ENCODE measurements around the gene NRF1. TPM values are rescaled to one million over a fixed set of nuclear protein-coding genes. Genes with fewer than 3 reads are reported as not detected.

The NRF1 gene
- polyA plus RNA-seq, 4 donors = 20.3 to 27.4 (median 22.2) TPM

DNA sequence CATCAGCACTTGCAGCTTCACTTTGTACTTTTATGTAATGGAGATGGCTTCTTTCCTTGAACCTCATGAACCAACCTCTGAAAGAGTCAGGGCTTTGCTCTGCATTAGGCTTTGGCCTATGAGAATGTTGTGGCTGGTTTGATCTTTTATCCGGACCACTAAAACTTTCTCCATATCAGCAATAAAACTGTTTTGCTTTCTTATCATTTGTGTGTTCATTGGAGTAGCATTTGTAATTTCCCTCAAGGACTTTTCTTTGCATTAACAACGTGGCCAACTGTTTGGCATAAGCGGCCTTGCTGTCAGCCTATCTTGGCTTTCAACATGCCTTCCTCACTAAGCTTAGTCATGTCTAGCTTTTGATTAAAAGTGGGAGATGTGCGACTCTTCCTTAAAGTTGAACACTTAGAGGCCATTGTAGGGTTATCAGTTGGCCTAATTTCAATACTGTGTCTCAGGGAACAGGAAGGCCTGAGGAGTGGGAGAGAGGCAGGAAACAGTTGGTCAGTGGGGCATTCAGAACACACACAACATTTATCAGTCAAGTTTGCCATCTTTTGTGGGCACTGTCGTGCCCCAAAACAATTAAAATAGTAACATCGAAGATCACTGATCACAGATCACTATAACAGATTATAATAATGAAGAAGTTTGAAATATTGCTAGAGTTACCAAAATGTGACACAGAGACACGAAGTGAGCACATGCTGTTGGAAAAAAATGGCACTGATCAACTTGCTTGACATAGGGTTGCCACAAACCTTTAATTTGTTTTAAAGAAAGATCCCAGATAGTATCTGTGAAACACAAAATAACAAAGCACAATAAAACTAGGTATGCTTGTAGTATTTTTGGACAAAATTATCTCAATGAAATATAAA is 64.7 kb downstream of the NRF1 start:
- no peak for DNase-seq (ENCODE audit: low read depth in 4 of 4, low spot score in 3 of 4)

DNA sequence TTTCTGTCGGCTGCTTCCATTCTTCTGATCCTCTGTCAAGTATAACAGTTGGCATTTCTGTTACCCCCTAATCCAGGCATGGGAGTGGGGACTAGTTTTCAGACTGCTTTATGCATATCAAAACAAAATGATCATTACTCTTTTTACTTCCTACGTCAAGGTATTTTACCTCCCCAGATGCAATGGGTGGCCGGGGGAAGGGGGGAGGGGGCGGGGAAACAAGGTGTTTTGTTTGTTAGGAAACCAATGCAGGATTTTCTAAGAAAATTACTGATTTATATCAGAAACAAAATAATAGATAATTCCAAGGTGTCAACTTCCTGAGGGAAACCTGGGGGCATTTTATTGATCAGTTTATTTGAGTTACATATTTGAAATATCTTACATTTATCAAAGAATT is 66.3 kb downstream of the NRF1 start:
- no peak for DNase-seq (ENCODE audit: low read depth in 4 of 4, low spot score in 3 of 4)

GRCh38 chr7:129678606-129679005 is 67.1 kb downstream of the NRF1 start:
- DNase-seq (ENCODE audit: low read depth in 4 of 4, low spot score in 3 of 4) = no peak

- DNase-seq (ENCODE audit: low read depth in 4 of 4, low spot score in 3 of 4) = no peak
These were observed 68.9 kb downstream of the NRF1 start for GRCh38 chr7:129680400-129680799.

DNA sequence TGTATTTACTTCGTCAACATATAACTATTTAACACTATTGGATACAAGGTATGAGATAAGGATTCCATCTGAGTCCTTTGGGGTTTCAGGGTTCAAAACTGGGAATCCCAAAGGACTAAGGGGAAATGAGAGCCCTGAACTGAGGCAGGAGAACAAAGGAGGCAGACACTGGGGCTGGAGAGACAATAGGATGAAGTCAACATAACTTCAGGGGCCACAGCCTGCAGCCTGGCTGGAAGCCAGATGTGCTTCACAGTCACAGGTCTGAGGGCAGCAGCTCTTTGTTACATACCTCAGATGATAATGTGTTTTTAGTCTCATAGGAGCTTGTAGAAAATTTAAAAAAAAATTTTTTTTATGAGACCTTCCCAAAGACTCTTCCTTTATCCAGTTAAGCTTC is 73.3 kb downstream of the NRF1 start:
- no peak for DNase-seq (ENCODE audit: low read depth in 4 of 4, low spot score in 3 of 4)

GRCh38 chr7:129686063-129686462 is 74.5 kb downstream of the NRF1 start:
- no peak for DNase-seq (ENCODE audit: low read depth in 4 of 4, low spot score in 3 of 4)

DNA sequence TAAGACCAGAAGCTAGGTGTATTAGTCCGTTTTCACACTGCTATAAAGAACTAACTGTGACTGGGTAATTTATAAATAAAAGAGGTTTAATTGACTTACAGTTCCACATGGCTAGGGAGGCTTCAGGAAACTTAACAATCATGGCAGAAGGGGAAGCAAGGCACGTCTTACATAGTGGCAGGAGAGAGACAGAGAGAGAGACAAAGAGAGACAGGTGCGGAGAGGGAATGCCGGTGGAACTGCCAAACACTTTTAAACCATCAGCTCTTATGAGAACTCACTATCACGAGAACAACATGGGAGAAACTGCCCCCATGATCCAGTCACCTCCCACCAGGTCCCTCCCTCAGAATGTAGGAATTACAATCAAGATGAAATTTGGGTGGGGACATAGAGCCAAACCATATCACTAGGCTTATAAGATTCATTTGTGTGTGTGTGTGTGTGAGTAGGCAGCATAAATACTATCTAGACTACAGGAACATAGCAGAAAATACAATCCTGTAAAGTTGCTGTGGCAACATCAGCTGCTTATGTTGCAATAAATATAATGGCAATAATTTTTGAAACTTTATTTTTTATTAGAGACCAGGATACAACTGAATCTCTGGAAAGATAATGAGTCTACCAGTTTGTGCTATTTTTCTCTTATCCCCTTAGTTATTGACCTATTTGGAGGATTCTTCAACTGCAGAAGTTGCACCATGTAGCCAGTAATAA is 77.1 kb downstream of the NRF1 start:
- no peak for DNase-seq (ENCODE audit: low read depth in 4 of 4, low spot score in 3 of 4)

- no peak for DNase-seq (ENCODE audit: low read depth in 4 of 4, low spot score in 3 of 4)
These were observed 78.6 kb downstream of the NRF1 start for GRCh38 chr7:129689995-129690581.

GRCh38 chr7:129690701-129691100 is 79.2 kb downstream of the NRF1 start:
- no peak for DNase-seq (ENCODE audit: low read depth in 4 of 4, low spot score in 3 of 4)

DNA sequence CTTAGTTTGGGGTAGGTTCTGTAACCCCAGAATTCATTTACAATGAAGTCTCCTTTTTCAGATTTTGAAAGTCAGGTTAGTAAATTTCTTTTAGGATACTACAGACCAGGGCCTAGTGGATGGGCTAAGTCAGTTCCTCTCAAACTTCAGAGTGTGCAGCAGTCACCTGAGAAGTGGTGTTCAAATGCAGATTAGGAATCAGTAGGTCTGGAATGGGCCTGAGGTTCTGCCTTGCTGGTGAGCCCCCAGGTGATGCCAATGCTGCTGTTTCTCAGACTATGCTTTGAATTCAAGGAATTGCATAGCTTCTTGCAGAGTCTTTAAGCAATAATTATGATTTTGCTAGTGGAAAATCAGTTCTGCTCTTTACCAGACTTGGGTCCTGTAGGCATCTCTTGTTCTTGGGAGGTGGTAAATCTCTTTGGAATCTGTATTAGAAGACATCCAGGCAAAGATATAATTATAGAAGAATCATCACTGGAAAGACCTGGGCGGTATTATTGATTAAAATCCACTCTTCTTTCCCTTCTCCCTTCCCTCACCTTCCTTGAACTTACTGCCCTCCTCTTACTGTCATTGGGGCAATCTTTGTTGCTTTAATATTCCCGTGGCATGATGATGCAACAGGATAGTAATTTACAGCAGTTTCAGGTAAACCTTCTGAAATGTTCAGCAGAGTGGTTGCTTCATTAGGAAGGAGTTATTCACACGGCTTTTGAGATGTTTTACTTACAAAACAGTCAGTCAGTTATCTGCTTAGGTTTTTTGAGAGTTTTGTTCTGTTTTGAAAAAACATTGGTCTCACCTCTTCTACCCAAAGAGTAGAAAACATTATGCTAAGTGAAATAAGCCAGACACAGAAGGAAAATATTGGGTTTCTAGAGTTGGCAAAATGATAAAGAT is 87.2 kb downstream of the NRF1 start:
- no peak for DNase-seq (ENCODE audit: low read depth in 4 of 4, low spot score in 3 of 4)

DNA sequence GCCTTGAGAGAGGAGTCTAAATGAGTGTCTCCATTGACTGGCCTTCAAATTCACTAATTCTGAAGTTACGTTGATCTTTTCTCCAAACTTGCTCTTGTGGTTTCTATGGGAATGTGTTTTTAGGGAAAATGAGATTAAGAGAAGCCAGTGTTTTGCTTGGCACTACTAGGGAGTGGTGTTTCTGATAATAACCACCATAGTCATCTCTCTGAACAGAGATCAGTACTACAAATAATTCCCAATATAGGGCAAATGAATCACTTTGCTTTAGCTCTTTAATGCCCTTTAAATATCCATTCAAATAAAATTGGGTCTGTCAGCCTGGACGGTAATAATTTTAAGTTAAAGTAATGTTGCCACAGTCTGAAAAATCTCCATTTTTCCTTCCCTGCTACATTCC is 90.8 kb downstream of the NRF1 start:
- DNase-seq (ENCODE audit: low read depth in 4 of 4, low spot score in 3 of 4) = no peak

DNA sequence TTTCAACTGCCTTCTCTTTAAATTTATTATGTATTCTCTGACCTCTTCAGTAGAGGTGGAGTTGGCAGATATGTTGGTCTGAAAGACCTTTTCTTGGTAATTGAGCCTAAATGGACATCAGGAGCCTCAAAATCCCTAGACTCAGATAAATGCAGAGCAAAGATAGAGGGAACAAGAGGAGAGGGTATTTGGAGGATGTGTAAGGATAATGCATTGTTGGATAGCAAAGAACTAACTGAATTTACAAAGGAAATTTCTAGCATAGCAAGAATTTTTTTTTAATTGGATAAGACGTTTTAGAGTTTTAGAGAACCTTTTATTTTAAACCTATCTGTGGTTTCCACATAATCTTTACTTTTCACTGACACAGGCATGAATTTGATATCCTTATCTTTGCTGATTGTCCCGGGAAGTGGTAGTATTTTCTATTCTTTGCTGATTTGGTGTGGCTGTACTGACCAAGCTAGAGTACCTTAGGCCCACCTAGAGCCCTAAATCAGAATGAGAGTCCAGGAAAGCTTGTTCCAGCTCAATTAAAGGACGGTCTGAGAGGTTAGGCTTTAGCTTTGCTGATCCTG is 91.3 kb downstream of the NRF1 start:
- DNase-seq (ENCODE audit: low read depth in 4 of 4, low spot score in 3 of 4) = no peak

DNA sequence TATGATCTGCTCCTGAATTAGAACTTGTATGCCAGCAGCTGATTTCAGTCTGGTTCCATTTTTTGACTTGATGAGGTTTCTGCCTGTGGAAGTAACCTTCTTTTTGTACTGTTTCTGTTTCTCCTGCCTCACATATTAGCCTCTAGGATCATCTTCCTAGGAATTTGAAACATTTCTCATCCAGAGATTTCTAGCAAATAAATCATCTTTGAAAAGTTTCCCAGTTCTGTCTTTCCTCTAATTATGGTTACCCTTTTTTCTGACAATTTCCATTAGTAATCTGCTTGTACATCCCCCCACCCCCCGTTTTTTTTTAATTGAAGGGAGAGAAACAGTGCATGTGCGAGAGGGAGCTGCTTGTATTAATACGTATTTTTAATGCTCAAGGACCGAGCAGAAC is 92.2 kb downstream of the NRF1 start:
- DNase-seq (ENCODE audit: low read depth in 4 of 4, low spot score in 3 of 4) = no peak

GRCh38 chr7:129707910-129708499 is 96.5 kb downstream of the NRF1 start:
- DNase-seq (ENCODE audit: low read depth in 4 of 4, low spot score in 3 of 4) = no peak

DNA sequence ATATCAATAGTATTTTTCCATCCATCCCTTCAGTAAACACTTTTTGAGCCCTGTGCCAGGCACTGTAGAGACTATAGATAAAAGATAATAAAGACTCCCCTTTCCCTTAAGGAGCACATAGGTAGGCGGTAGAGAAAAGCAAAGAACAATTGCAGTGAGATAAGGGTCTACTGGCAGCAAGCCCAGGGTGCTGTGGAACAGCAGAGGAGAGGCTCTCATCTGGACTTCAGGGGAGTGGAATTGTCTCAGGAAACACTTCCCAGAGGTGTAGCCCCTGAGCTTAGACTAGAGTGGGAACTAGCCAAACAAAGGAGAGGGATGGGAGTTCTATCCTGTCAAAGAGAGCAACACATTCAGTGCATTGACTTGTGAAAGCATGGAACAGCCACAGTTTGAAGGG is 102.0 kb downstream of the NRF1 start:
- DNase-seq (ENCODE audit: low read depth in 4 of 4, low spot score in 3 of 4) = no peak

DNA sequence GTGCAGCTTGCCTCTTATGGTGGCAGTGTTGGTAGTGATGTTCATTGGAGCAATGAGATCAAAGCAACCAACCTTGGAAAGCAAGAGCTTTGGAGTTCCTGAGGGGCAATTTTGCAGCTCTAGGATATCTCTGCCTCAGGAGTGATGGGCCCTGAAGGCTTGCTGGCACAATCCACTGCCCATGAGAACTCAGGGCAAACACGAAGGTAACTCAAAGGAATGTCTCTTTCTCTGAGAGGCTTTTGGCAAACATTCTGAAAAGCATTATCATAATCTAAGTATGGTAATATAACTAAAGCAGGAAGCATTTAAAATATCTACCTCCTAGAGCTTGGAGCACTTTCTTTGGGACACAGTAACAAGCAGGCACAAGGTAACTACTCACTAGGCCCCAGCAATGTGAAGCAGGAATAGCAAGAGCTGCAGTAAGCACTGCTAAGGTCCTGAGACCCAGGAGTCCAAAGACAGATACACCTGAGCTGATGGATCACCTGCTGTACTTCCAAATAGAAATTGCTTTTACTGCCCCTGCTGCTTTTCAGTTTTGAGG is 103.1 kb downstream of the NRF1 start:
- DNase-seq (ENCODE audit: low read depth in 4 of 4, low spot score in 3 of 4) = no peak

DNA sequence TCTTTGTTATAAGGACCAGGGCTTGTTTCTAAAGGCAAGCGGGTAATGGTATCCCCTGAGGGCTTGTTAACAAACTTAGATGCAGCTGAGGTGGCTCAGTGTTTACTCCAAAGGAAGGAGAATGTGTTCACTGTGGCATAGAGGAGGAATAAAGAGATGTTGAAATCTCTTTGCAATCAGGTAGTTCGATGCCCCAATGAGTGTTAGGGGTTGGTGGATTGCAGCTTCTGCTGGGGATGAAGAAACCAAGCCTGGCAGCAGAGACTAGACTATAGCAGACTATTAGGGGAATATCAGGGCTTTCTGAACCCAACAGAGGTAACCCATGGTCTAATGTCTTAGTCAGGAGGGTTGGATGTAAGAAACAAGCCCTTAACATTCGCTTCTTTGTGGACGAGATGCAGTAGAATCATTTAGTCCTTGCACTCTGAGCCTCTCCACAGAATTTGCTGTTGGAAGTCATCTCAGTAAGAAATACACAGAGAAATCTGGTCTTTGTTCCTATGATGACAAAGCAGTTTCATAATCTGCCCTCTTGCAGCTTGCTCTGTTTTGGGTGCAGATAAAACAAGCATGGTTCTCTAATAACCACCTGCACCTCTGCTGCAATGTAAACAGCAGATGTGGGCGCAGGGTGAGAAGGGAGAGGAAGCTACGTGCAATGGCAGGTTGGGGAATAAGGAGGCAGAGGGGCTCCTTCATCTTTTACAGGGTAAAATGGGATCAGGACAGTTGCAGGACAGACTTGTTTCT is 108.6 kb downstream of the NRF1 start:
- no peak for DNase-seq (ENCODE audit: low read depth in 4 of 4, low spot score in 3 of 4)

- DNase-seq (ENCODE audit: low read depth in 4 of 4, low spot score in 3 of 4) = no peak
These were observed 109.5 kb downstream of the NRF1 start for GRCh38 chr7:129721068-129721467.

DNA sequence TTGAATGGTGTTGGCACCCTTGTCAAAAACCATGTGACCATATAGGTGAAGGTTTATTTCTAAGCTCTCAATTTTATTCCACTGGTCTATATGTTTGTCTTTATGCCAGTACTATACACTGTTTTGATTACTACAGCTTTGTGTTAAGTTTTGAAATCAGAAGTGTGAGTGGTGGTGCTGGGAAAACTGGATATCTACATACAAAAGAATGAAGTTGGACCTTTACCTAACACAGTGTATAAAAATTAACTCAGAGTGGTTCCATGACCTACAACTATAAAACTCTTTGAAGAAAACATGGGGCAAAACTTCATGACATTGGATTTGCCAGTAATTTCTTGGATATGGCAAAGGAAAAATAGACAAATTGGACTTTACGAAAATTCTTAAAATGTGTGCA is 112.2 kb downstream of the NRF1 start:
- no peak for DNase-seq (ENCODE audit: low read depth in 4 of 4, low spot score in 3 of 4)
